Measurements from ENCODE around the gene MTMR4. TPM values are rescaled to one million over a fixed set of nuclear protein-coding genes. Genes with fewer than 3 reads are reported as not detected.

The MTMR4 gene
- total and polyA plus RNA-seq, 2 experiments from 2014 or later, result 25.2 to 47.8 TPM

DNA sequence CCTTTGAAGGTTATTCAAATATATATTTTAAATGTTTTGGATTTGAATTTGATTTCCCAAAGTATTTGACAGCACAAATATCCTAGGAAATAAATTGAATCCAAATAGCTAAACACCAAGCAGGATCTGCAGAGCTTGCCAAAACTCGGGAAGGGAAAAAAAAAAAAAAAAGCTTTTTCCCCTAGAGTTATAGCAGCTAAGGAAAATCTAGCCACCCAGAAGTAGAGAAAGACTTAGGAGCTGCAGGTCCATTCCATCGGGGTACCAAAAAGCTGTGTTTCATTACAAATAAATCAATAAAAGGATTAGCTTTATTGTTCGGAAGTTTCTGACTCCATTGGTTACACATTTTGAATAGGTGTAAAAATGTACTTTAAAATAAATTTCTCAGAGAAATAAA lies 45.5 kb downstream of the MTMR4 start:
- TF ChIP-seq CTCF (IDR thresholded peaks at IDR 0.05; ENCODE audit: poor library complexity) (no peak), EZH2 (IDR thresholded peaks at IDR 0.05; ENCODE audit: borderline replicate concordance) (no peak), EZH2phosphoT487 (IDR thresholded peaks at IDR 0.05; ENCODE audit: low read depth, severe bottlenecking, unreplicated experiment) (no peak)
- H3K9me2 ChIP-seq (replicated peaks; ENCODE audit: insufficient read depth), result no peaks in the 10 kb centered on the region
- H2AFZ ChIP-seq, result no peak overlapping the region
- H3K27ac ChIP-seq, result no peak overlapping the region
- no peaks in the 10 kb centered on the region for H3K4me1 ChIP-seq (ENCODE audit: insufficient read depth)
- WGBS (ENCODE audit: low lambda C conversion rate, missing lambda C conversion rate), result 76% methylated on average over 3 of the region's 3 CpGs
- H3K27me3 ChIP-seq, result peaks cover 6% of the 10 kb centered on the region
- no peaks in the 10 kb centered on the region for H4K20me1 ChIP-seq (ENCODE audit: insufficient read depth, poor library complexity, severe bottlenecking)
- DNase-seq (ENCODE audit: low spot score), result no peak
- no peaks in the 10 kb centered on the region for H3K9me3 ChIP-seq (ENCODE audit: low read depth)
- no peaks in the 10 kb centered on the region for H3K36me3 ChIP-seq (replicated peaks; ENCODE audit: insufficient read depth, low read depth)
- H3K79me2 ChIP-seq, result no peaks in the 10 kb centered on the region
- H3K4me2 ChIP-seq, result no peak overlapping the region
- H3K4me3 ChIP-seq, result no peak overlapping the region

DNA sequence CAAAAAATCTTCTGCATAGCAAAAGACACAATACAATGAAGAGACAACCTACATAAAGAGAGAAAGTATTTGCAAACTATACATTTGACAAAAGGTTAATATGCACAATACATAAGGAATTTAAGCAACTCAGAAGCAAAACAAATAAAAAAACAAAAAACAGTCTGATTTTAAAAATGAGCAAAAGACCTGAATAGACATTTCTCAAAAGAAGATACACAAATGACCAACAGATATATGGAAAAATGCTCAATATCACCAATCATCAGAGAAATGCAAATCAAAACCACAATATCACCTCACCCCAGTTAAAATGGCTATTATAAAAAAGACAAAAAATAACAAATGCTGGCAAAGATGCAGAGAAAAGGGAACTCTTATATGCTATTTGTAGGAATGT lies 58.9 kb downstream of the MTMR4 start:
- Histone ChIP-seq H3K27me3 (no peaks in the 10 kb centered on the region), H3K79me2 (no peaks in the 10 kb centered on the region), H3K4me1 (ENCODE audit: insufficient read depth) (no peaks in the 10 kb centered on the region), H3K9me2 (replicated peaks; ENCODE audit: insufficient read depth) (no peaks in the 10 kb centered on the region), H3K36me3 (replicated peaks; ENCODE audit: insufficient read depth, low read depth) (no peaks in the 10 kb centered on the region), H3K4me2 (no peak overlapping the region), H2AFZ (no peak overlapping the region), H4K20me1 (ENCODE audit: insufficient read depth, poor library complexity, severe bottlenecking) (no peaks in the 10 kb centered on the region), H3K27ac (no peak overlapping the region), H3K4me3 (no peak overlapping the region), H3K9me3 (ENCODE audit: low read depth) (no peaks in the 10 kb centered on the region)
- TF ChIP-seq EZH2phosphoT487 (IDR thresholded peaks at IDR 0.05; ENCODE audit: low read depth, severe bottlenecking, unreplicated experiment), result no peak
- no peak for TF ChIP-seq CTCF (IDR thresholded peaks at IDR 0.05; ENCODE audit: poor library complexity)
- TF ChIP-seq EZH2 (IDR thresholded peaks at IDR 0.05; ENCODE audit: borderline replicate concordance), result no peak
- no peak for DNase-seq (ENCODE audit: low spot score)

DNA sequence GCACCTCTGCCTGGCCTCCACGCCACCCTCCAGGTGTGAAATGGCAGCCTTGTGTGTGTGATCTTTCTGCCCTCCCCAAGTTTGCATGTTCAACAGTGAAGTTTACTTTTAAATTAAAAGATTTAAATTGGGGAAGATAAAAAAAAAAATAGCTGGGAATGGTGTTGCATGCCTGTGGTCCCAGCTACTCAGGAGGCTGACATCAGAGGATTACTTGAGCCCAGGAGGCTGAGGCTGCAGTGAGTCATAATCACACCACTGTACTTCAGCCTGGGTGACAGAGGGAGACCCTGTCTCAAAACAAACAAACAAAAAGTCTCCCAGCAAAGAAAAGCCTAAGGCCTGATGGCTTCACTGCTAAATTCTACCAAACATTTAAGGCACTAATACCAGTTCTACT lies 61.7 kb downstream of the MTMR4 start:
- Histone ChIP-seq H3K4me3 (no peak overlapping the region), H4K20me1 (ENCODE audit: insufficient read depth, poor library complexity, severe bottlenecking) (no peaks in the 10 kb centered on the region), H3K4me1 (ENCODE audit: insufficient read depth) (no peaks in the 10 kb centered on the region), H3K27me3 (no peaks in the 10 kb centered on the region), H3K4me2 (no peak overlapping the region), H3K9me3 (ENCODE audit: low read depth) (no peaks in the 10 kb centered on the region), H3K9me2 (replicated peaks; ENCODE audit: insufficient read depth) (no peaks in the 10 kb centered on the region), H3K79me2 (no peaks in the 10 kb centered on the region), H3K27ac (no peak overlapping the region), H3K36me3 (replicated peaks; ENCODE audit: insufficient read depth, low read depth) (no peaks in the 10 kb centered on the region), H2AFZ (no peak overlapping the region)
- no peak for DNase-seq (ENCODE audit: low spot score)
- TF ChIP-seq EZH2 (IDR thresholded peaks at IDR 0.05; ENCODE audit: borderline replicate concordance) (no peak), CTCF (IDR thresholded peaks at IDR 0.05; ENCODE audit: poor library complexity) (no peak), EZH2phosphoT487 (IDR thresholded peaks at IDR 0.05; ENCODE audit: low read depth, severe bottlenecking, unreplicated experiment) (no peak)
- WGBS (ENCODE audit: low lambda C conversion rate, missing lambda C conversion rate), result 100% methylated on average over 1 of the region's 1 CpG
